Measurements from ENCODE around the gene RAB5B.

DNA sequence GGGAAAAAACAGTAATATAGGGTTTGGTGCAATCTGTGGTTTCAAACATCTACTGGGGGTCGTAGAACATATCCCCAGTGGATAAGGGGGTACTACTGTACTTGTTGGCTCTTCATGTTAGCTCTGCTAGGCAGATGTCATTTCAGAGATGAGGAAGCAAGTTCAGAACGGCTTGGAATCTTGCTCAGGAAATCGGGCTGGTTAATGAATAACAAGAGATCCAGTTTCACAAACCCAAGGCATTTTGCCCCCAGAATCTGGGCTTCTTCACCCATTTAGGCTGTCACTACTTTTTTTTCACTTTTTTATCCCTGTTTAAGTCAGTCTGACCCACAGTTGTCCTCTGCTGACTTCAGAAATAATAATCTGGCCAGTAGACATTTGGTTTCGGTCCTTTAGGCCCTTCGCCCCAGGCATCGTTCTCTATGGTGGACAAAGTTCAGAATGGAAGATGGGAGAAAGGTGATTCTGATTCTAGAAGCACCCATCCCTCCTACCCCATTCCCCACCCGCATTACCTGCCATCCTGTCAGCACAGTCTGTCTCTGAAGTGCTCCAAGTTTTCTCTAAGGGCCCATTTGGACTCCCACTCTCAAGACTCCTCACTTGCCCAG lies 27.7 kb downstream of the RAB5B start:
- TF ChIP-seq POLR2A (IDR thresholded peaks at IDR 0.05; ENCODE audit: low read length) (no peak), GATA1 (IDR thresholded peaks at IDR 0.05; ENCODE audit: low read depth, low read length) (no peak)

Measured in erythroblast (primary cell).